Ramos (cell line): ENCODE results near the gene POU6F2.

Source experiments
- in situ Hi-C: fragments of 300-500 bp; cut with MboI; formaldehyde crosslinking; loops from one replicate; pipeline ENCODE4 v1.14.3; 2022; ENCODE audit warnings: low sequenced_read_pairs; ENCODE audit not compliant: unreplicated experiment

The POU6F2 gene

DNA sequence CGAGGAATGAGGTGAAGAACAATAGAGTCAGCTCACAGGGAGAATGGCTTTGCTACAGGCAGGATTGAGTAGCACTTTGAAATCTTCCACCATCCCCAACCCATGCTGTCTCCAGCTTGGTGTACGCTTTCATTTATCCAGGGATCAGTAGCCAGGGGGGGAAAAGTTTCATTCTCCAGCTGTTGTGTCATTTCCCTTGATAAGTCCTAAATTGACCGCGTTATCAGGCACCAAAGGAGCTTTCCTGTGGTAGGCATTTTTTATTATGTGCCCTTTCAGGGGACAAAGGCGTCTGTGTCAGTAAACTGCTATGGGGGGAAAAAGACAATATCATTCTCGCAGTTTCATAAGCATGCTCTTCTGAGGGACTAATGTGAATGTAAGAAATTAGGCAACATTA, 481.9 kb downstream of the POU6F2 start:
- in situ Hi-C loops: no loop called here

DNA sequence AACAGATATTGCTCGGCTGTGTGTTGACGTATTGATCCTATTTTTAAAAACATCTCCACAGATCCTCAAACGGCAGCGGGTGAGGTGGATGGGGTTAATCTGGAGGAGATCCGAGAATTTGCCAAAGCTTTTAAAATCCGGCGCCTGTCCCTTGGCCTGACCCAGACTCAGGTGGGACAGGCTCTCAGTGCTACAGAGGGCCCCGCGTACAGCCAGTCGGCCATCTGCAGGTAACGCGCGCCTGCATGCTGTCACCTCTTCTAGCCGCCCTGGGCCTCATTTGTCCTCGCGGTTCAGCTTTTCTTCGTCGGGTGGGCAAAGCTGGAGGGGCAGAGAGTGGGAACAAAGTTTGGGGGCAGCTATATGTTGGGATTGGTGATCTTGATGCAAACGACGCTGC, 482.8 kb downstream of the POU6F2 start:
- in situ Hi-C loops: no loop called here

DNA sequence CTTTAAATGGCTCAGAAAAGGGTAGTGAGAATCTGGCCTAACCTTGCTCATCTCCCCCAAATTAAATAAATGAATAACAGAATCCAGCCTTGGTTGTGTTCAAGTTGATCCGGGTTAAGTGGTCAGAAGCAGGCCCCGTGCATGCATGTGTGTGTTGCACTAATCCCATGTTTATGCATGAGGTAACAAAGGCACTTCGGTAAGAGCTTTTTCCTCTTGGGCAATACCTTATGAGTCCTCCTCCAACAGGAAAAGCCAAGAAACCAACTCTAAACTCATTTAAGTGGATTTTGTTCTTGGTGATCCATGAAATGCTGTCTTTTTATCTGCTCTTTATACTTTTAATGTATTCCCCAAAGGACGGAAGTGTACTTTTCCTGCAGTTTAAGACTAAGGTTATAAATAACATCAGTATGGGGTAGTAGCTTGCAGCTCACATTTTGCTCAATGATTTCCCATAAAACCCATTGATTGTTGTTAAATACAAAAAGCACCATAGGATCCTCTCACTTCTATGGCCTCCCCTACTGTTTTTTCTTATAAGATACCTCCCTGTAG, 483.6 kb downstream of the POU6F2 start:
- in situ Hi-C loops: no loop called here

DNA sequence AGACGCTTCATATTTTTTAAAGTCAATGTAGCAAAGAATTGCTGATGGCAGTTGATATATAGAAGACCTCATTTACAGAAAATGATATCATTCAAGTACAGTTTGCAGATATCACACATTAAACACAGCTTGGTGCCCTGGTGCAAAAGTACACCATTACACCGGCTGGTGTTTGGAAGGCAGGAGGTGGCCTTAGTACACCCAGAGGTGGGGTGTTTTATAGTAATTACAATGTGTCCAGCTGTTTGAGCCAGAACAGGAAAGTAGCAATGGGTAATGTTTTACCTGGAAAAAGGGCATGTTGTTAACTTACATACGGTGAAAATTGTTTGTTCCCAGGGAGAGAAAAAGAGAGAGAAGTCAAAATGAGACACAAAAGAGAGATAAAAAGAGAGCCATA, 485.5 kb downstream of the POU6F2 start:
- in situ Hi-C loops: no loop called here

DNA sequence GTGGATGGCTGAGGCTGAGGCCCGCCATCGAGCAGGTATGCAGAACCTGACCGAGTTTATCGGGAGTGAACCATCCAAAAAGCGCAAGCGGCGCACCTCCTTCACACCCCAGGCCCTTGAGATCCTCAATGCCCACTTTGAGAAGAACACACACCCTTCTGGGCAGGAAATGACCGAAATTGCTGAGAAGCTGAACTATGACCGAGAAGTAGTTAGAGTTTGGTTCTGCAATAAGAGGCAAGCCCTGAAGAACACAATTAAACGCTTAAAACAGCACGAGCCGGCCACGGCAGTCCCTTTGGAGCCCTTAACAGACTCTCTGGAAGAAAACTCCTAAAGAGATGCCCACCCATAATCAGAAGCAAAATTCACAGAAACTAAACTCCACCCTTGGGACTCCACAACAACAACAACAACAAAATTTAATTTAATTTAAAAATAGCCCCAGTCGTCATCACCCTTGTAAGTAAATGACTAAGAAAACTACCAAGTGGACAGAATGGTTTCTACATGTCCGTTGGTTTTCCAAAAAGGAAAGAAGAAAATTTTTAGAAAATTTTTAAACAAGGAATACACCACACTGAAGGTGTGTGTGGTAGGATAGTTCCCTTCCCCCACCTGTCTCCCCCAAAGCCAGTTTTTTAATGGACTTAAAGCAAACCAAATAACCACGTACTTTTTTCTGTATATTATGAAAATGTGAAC, 486.8 kb downstream of the POU6F2 start:
- in situ Hi-C loops: no loop called here

DNA sequence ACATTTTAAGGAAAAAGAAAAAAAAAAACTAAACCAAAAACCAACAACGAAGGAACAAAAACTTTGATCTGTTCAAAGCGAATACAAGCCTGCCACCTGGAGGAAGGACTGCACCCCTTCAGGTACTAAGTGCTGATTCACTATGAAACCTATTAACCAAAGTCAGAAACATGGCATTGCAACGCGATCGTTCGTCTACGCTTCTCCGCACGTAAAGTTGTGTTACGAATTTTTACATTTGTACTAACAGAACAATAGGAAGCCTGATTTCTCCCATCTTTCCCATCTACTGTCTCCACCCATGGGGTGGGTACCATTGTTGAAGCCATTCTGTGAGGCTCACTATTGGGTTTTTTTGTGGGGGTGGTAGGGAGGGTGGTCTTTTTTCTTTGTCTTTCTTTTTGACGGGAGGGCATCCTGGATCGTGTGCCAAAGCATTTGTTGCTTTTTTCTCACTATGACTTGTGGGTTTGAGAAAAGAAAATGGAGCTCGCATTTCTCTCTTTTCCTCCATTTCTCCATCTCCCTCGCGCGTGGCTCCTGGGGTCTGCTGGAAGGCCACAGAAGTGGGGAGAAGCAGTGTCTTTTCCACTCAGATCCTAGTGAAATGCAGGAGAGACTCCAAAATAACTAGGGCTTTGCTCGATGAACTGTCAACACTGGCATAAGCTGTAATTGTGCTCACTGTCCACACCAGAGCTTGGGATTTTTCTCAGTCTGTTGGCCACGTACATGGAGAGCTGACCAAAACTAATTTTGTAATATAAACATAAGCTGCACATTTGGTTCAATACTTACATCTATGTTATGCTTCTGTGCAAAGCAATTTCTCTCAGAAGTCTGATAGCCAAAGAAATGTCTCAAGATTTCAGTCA, 487.6 kb downstream of the POU6F2 start:
- in situ Hi-C loops: no loop called here

DNA sequence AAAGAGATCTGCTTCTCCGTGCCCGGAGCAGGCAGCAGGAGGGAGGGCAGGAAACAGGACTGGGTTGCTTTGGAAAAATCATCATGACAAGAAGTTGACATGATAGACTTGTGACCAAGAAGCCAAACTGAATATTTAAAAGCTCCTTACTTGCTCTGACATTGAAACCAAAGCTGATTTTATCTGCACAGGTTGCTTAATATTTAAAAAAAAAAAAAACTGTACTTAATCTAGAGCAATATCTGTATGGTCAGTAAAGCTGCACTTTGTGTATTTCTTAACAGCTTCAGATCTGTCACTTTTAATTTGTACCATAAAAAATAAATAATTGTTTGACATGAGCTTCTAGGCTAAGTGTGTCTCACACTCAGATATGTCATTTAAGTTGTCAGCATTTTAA, 490.6 kb downstream of the POU6F2 start:
- in situ Hi-C loops: no loop called here

DNA sequence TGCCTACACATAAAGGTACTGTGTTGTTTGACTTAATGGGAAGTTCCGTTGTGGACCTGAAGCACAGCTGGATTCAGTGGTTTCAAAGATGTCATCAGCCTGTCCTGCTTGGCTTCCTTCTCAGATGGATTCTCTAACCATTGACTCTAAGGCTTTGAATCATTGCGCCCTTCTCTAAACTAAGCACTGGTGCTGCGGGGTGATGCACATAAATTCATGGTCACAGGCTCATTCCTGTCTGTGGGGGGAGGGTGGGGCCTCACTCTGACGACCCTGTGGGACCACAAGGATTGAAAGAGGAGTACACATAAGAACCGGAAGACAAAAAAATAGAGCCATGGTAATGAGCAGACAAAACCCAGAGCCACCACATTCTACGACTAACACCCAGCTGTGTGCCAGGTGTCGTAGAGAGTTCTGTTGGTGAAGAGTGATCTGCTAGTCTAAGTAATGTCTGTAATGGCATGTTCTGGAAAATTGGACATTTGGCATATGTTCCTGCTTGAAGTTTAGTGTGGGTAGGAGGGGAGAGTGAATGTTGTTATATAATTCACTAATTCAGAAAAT, 491.2 kb downstream of the POU6F2 start:
- in situ Hi-C loops: no loop called here

DNA sequence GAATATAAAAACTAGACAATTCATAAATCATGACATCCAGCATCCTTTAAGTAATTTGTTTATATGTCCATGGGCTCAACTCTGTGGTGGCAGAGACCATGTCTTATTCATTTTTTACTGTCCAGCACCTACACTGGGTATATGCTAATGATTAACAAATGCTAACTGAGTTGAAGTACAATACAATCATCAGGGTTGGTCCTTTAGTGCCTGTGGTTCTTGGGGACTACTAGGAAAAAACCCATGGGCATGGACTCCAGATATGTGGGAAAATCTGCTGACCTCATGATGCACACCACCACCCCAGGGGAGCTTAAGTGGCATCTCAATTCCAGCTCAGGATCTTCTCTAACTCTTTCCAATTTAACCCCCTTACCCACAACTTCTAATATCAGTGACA, 503.2 kb downstream of the POU6F2 start:
- in situ Hi-C loops: no loop called here

DNA sequence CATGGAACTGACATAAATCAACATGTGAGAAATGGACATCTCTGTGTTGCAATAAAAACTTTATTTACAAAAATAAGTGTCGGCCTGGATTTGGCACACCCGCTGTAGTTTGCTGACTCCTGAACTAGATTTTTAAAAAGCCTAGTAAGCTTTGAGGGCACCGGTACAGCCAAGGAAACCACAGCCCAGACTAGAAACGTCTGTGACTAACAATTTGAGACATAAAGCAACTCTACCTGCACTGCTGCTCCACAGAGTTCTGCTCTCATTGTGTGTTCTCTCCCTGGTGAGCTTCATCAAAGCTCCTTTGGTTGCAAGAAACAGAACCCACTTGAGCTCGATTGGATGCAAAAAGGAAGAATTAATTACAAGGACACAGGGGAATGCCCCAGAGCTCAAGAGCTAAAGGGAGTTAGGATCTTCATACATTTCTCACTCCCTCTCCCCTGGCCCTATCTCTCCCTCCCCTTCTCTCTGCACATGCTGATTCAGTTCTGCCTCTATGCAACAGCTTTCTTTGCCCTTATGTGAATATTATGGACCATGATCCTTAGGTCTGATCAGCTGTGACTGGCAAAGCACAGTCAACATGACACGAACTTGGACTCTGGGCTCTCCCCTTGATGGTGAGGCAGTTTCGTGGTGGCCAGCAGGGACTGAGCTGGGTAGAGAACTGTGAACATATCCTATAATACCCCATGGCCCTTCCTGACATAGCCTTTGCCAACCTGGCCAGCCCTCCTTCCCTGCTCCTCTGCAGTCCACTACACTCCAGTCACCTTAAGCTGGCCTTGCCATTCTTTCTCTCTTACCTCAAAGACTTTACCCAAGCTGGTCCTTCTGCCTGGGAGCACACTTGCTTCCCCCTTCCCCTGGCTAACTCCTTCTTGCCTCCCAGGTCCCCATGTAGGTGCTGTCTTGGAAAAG, 511.0 kb downstream of the POU6F2 start:
- in situ Hi-C loops: no loop called here

DNA sequence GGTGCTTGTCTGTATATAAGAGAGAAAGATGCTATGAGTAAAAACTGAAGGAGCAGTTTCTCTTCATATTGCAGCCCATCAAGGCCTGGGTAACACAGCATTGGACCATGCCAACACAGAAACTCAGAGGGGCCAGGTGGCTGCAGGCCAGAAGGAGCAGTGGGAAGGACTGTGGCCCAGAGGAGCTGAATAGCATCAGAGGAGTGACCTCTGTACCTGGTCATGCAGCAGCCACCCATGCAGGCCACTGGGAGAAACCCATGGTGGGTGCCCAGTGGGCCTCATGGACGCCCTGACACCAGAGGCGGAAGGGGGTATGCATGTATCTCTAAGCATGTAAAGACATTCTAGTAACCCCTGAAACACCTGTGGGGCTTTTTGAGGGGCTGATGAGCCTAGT, 512.6 kb downstream of the POU6F2 start:
- in situ Hi-C loops: no loop called here

DNA sequence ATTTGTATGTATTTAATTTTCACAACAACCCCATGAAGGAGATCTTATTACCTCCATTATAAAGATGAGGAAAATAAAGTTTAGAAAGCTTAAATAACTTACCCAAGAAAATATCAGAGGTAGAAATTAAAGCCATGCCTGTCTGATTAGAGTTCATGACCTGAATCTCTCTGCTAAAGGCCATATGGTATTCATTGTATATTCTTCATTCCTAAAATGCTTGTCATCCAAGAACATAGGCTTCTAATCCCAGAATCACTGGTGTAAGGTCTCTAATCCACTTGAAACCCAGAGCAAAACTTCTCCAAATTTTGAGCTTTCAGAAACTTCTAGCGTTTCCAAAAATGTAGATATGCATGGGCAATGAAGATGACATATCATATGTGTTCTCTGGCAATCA, 516.2 kb downstream of the POU6F2 start:
- in situ Hi-C loops: no loop called here

DNA sequence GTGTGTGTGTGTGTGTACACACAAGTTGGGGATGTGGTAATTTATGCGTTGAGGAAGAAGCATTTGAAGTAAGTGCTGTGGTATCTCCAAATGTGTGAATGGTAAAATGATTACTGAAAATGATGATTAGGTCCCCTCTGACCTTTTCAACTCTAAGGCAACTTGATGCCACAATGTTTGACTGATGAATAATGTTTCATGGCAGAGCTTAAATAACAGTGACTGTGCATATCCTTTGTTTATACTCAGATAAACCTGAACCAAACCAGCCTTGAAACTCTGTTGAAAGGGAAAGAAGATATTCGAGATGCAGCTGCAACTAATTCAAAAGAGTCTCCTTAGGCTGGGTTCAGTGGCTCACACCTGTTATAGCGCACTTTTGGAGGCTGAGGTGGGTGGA, 523.6 kb downstream of the POU6F2 start:
- in situ Hi-C loops: loop anchor here (25.0 kb wide), 2 partner anchors 564 to 1089 kb away; no protein-coding TSS in a partner anchor

DNA sequence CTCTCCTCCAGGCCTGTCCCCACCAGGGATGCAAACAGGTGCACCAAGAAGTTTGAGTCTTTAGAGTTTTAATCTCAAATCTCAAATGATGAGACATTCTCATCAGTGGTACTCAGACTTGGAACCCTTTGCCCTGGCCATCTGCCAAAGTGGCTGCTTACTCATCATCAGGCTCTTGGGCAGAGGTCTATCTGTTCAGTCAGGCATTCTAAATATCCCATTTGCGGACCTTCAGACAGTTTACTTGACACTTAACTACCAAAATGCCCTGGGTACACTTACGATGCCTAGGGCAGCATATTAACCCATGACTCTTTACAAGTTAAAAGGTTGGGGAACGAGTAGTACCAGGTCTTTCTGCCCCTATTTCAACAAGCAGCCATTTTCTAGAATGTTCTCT, 527.3 kb downstream of the POU6F2 start:
- in situ Hi-C loops: loop anchor here (25.0 kb wide), 2 partner anchors 568 to 1093 kb away; no protein-coding TSS in a partner anchor

DNA sequence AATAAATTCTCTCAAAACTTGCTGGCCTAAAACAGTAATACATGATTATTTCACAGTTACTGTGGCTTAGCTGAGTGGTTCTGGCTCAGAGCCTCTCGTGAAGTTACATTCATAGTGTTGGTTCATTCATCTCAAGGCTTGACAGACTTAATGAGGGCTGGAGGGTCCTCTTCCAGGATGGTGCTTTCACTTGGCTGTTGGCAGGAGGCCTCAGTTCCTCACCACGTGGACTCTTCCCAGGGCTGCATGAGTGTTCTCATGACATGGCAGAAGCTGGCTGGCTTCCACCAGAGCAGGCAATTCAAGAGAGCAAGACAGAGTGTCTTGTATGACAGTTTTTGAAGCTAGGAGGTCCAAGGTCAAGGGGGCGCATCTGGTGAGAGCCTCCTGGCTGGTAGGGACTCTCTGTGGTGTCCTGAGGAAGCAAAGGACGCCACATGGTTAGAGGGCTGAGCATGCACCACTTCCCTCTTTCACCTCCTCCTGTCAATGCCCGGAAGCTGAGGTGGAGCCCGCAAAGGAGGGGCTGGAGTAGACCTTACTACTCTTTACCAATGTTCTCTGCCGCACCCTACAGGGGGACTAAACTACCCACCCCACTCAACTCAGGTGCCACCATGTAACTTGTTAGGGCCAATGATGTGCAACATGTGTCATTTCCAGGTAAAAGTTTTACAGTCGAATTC, 530.3 kb downstream of the POU6F2 start:
- in situ Hi-C loops: loop anchor here (25.0 kb wide), 2 partner anchors 571 to 1096 kb away; no protein-coding TSS in a partner anchor

DNA sequence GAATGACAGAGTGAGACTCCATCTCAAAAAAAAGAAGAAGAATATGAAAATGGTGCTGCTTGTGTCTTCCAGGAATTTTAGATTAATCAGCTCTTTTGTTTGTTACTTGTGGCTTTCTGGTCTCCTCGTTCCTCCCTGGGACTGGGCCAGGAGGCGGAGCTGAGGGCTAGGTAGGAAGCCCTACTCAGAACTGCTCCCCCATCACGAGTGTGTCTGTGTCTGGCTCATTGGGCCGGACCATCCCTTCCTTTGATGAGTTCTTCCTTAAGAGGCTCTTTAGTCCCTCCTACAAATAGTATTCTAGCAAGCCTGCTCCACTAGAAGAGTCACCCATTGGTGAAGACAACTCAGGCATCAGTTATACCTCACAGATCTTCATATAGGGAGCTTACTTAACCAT, 531.7 kb downstream of the POU6F2 start:
- in situ Hi-C loops: loop anchor here (25.0 kb wide), 2 partner anchors 572 to 1097 kb away; no protein-coding TSS in a partner anchor

DNA sequence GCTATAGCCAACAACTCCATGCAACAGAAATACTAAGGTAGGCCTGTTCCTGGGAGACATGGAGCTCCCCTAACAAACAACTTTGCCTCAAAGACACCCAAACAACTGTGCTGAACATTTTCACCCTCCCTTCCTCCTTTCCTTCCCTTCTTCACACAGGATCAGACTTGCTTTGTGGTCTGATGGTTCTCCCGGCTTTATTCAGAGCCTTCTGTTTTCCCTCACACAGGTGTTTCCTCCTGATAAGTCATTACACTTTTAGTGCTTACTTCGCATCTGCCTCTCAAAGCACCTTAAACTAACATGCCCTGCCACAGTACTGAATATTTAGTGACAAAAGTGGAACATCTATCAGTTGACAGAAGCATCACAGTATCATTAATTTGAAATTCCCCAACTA, 532.2 kb downstream of the POU6F2 start:
- in situ Hi-C loops: loop anchor here (10.0 to 25.0 kb wide), 3 partner anchors 573 to 1098 kb away; no protein-coding TSS in a partner anchor

DNA sequence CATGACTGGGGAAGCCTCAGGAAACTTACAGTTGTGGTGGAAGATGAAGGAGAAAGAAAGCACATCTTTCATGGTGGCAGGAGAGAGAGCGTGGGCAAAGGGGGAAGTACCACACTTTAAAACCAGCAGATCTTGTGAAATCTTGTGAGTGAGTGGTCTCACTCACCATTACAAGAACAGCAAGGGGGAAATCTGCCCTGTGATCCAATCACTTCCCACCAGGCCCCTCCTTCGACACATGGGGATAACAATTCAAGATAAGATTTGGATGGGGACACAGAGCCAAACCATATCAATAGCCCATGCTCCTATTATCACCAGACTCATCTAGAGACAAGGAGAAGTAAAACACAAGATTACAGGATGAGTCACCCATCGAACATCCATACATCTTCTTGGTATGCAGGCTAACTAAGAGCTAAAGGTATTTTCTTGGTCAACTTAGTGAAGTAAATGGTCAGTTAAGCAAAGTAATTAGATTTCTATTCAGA, 533.2 kb downstream of the POU6F2 start:
- in situ Hi-C loops: loop anchor here (10.0 to 25.0 kb wide), 3 partner anchors 574 to 1099 kb away; no protein-coding TSS in a partner anchor
